Neural cell (in vitro differentiated cells): ENCODE measurements around the gene STPG2. TPM values are rescaled to one million over a fixed set of nuclear protein-coding genes. Genes with fewer than 3 reads are reported as not detected.

Source experiments
- H2AFZ ChIP-seq: fragments of 200-600, 300-800 bp; sonication (generic), shearing (Covaris generic); 2 replicates; pipeline ENCODE4 v1.6.0; 2014; ENCODE audit warnings: low read depth, mild to moderate bottlenecking, antibody characterized with exemption, low read length, moderate library complexity
- H3F3A ChIP-seq: fragments of 200-600 bp; shearing (Covaris generic); 2 replicates; pipeline ENCODE4 v1.6.1; 2016; ENCODE audit warnings: mild to moderate bottlenecking, moderate library complexity, mixed read lengths, antibody characterized with exemption, low read length; ENCODE audit not compliant: insufficient read depth, poor library complexity, severe bottlenecking
- H3K27ac ChIP-seq: fragments of 200-600, 300-800 bp; sonication (generic), shearing (Covaris generic); 2 replicates; pipeline ENCODE4 v1.5.1; 2014; ENCODE audit warnings: mild to moderate bottlenecking, low read length, moderate library complexity
- H3K27me3 ChIP-seq: fragments of 300-800, 200-600 bp; sonication (generic), shearing (Covaris generic); 2 replicates; pipeline ENCODE4 v1.6.0; 2014; ENCODE audit warnings: mild to moderate bottlenecking, low read depth, low read length, moderate library complexity; ENCODE audit not compliant: insufficient read depth
- H3K36me3 ChIP-seq: fragments of 300-800, 200-600 bp; sonication (generic), shearing (Covaris generic); 2 replicates; pipeline ENCODE4 v1.5.1; 2014; ENCODE audit warnings: mild to moderate bottlenecking, antibody characterized with exemption, low read length, moderate library complexity; ENCODE audit not compliant: insufficient read depth
- H3K4me2 ChIP-seq: fragments of 300-800, 200-600 bp; sonication (generic), shearing (Covaris generic); 2 replicates; pipeline ENCODE4 v1.6.0; 2014; ENCODE audit warnings: mild to moderate bottlenecking, low read length
- H3K4me3 ChIP-seq: fragments of 300-800, 200-600 bp; sonication (generic), shearing (Covaris generic); 2 replicates; pipeline ENCODE4 v1.5.1; 2014; ENCODE audit warnings: mild to moderate bottlenecking, low read length, moderate library complexity
- H3K79me2 ChIP-seq: fragments of 200-600 bp; shearing (Covaris generic); replicated peaks from 2 replicates; pipeline ENCODE4 v1.6.0; 2014; ENCODE audit warnings: mild to moderate bottlenecking, low read length, moderate library complexity; ENCODE audit not compliant: insufficient read depth
- H3K9ac ChIP-seq: fragments of 300-800, 200-600 bp; sonication (generic), shearing (Covaris generic); 2 replicates; pipeline ENCODE4 v1.6.1; 2016; ENCODE audit warnings: mild to moderate bottlenecking, low read length, mixed read lengths
- H3K9me2 ChIP-seq: fragments of 200-600 bp; shearing (Covaris generic); 2 replicates; pipeline ENCODE4 v1.6.1; 2016; ENCODE audit warnings: mild to moderate bottlenecking, low read length, mixed read lengths; ENCODE audit not compliant: insufficient read depth
- H3K9me3 ChIP-seq: fragments of 200-600, 300-800 bp; sonication (generic), shearing (Covaris generic); 2 replicates; pipeline ENCODE4 v1.6.1; 2016; ENCODE audit warnings: mild to moderate bottlenecking, mixed run types, low read length, moderate library complexity, mixed read lengths
- H4K20me1 ChIP-seq: fragments of 200-600 bp; shearing (Covaris generic); 2 replicates; pipeline ENCODE4 v1.6.1; 2016; ENCODE audit warnings: mild to moderate bottlenecking, mixed run types; ENCODE audit not compliant: insufficient read depth
- EP300 ChIP-seq: fragments of 450-650 bp; conservative IDR thresholded peaks from 2 replicates; pipeline ENCODE4 v1.6.1; 2014; ENCODE audit warnings: antibody characterized with exemption, mild to moderate bottlenecking, moderate library complexity; ENCODE audit not compliant: poor library complexity, severe bottlenecking
- EZH2 ChIP-seq: fragments of 200-600, 300-800 bp; shearing (Covaris generic), sonication (generic); IDR thresholded peaks from 2 replicates; pipeline ENCODE4 v1.6.1; 2014; ENCODE audit warnings: antibody characterized with exemption, low read length, borderline replicate concordance, mild to moderate bottlenecking; ENCODE audit not compliant: insufficient read depth, poor library complexity, severe bottlenecking
- MXI1 ChIP-seq: fragments of 450-650 bp; conservative IDR thresholded peaks from 2 replicates; pipeline ENCODE4 v1.6.1; 2014; ENCODE audit warnings: antibody characterized with exemption, mild to moderate bottlenecking; ENCODE audit not compliant: poor library complexity, severe bottlenecking
- POLR2AphosphoS5 ChIP-seq: IDR thresholded peaks from 2 replicates; pipeline ENCODE4 v1.6.1; 2012
- RAD21 ChIP-seq: fragments of 450-650 bp; conservative IDR thresholded peaks from 2 replicates; pipeline ENCODE4 v1.6.1; 2014; ENCODE audit warnings: antibody characterized with exemption, mild to moderate bottlenecking, moderate library complexity
- REST ChIP-seq: IDR thresholded peaks from 2 replicates; pipeline ENCODE4 v1.6.1; 2012; ENCODE audit warnings: borderline replicate concordance
- SMC3 ChIP-seq: fragments of 450-650 bp; conservative IDR thresholded peaks from 2 replicates; pipeline ENCODE4 v1.6.1; 2014; ENCODE audit warnings: antibody characterized with exemption, mild to moderate bottlenecking, moderate library complexity; ENCODE audit not compliant: poor library complexity
- TAF1 ChIP-seq: IDR thresholded peaks from 2 replicates; pipeline ENCODE4 v1.6.1; 2012; ENCODE audit warnings: low read depth
- polyA plus RNA-seq: library from polyadenylated mRNA; depleted of rRNA; stranded (reverse); fragments of >200 nt; gene quantifications from 2 replicates; pipeline ENCODE4 v1.2.3, GENCODE V29; 2014
- TF ChIP-seq, protein P1 (sequence below): fragments of 450-650 bp; IDR thresholded peaks from 2 replicates; pipeline ENCODE4 v1.5.1; 2014; ENCODE audit warnings: antibody characterized with exemption, mild to moderate bottlenecking, moderate library complexity; ENCODE audit not compliant: poor library complexity, severe bottlenecking

STPG2 gene
- polyA plus RNA-seq, 1 donor from 2014 or later, result not detected

GRCh38 chr4:97770222-97770621 is 373.1 kb downstream of the STPG2 start:
- H3K9ac ChIP-seq, result no peak overlapping the region
- H3K9me2 ChIP-seq, result no peaks in the 10 kb centered on the region
- no peaks in the 10 kb centered on the region for H3K36me3 ChIP-seq
- no peaks in the 10 kb centered on the region for H3K79me2 ChIP-seq
- H3F3A ChIP-seq, result no peaks in the 10 kb centered on the region
- no peak overlapping the region for H3K27ac ChIP-seq
- no peaks in the 10 kb centered on the region for H3K9me3 ChIP-seq
- no peaks in the 10 kb centered on the region for H3K27me3 ChIP-seq
- TF ChIP-seq, protein P1, sequence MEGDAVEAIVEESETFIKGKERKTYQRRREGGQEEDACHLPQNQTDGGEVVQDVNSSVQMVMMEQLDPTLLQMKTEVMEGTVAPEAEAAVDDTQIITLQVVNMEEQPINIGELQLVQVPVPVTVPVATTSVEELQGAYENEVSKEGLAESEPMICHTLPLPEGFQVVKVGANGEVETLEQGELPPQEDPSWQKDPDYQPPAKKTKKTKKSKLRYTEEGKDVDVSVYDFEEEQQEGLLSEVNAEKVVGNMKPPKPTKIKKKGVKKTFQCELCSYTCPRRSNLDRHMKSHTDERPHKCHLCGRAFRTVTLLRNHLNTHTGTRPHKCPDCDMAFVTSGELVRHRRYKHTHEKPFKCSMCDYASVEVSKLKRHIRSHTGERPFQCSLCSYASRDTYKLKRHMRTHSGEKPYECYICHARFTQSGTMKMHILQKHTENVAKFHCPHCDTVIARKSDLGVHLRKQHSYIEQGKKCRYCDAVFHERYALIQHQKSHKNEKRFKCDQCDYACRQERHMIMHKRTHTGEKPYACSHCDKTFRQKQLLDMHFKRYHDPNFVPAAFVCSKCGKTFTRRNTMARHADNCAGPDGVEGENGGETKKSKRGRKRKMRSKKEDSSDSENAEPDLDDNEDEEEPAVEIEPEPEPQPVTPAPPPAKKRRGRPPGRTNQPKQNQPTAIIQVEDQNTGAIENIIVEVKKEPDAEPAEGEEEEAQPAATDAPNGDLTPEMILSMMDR, result no peak
- no peak for TF ChIP-seq REST
- TF ChIP-seq POLR2AphosphoS5, result no peak
- TF ChIP-seq RAD21, result no peak
- TF ChIP-seq EP300, result no peak
- TF ChIP-seq EZH2, result no peak
- no peak for TF ChIP-seq MXI1
- TF ChIP-seq SMC3, result no peak
- no peak for TF ChIP-seq TAF1
- H4K20me1 ChIP-seq, result no peaks in the 10 kb centered on the region
- H3K4me2 ChIP-seq, result no peak overlapping the region
- no peak overlapping the region for H2AFZ ChIP-seq
- no peak overlapping the region for H3K4me3 ChIP-seq

DNA sequence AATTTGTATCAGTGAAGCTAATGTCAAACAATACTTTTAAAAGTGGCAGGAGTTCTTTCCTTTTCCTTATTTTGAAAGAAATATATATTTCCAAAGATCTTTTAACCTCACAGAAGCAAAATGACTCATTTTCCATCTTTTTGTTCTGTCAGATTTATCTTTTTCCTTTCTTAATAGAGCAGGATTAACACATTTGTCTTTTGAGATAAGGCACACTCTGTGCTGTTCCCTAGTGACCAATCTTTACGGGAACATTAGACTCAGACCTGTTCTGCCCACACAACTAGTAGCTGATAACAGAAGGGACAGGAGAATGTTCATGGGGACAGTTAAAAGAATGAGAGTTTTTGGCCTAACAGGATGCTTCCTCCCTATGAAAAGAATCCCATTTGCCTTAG is 381.2 kb downstream of the STPG2 start:
- H3K4me2 ChIP-seq, result no peak overlapping the region
- no peaks in the 10 kb centered on the region for H3F3A ChIP-seq
- no peak overlapping the region for H2AFZ ChIP-seq
- no peaks in the 10 kb centered on the region for H3K79me2 ChIP-seq
- no peak overlapping the region for H3K9ac ChIP-seq
- H4K20me1 ChIP-seq, result no peaks in the 10 kb centered on the region
- no peaks in the 10 kb centered on the region for H3K9me3 ChIP-seq
- no peak overlapping the region for H3K4me3 ChIP-seq
- no peaks in the 10 kb centered on the region for H3K9me2 ChIP-seq
- no peaks in the 10 kb centered on the region for H3K27me3 ChIP-seq
- H3K36me3 ChIP-seq, result no peaks in the 10 kb centered on the region
- TF ChIP-seq REST (no peak), TAF1 (no peak), POLR2AphosphoS5 (no peak), SMC3 (no peak), EZH2 (no peak), EP300 (no peak), MXI1 (no peak), RAD21 (no peak)
- TF ChIP-seq, protein P1, result no peak
- H3K27ac ChIP-seq, result no peak overlapping the region
